PFSK-1 (cell line): ENCODE data around the gene NUP58.

Source experiments
- POLR2AphosphoS5 ChIP-seq: IDR thresholded peaks from 2 replicates; pipeline ENCODE4 v1.6.1; 2012; ENCODE audit warnings: low read depth, mild to moderate bottlenecking, control low read depth, low read length, moderate library complexity
- TAF1 ChIP-seq: IDR thresholded peaks from 2 replicates; pipeline ENCODE4 v1.6.1; 2012; ENCODE audit warnings: low read length, control low read depth, borderline replicate concordance; ENCODE audit not compliant: insufficient read depth
- TF ChIP-seq, protein P1 (sequence below), 2 experiments: IDR thresholded peaks; 2 replicates each; pipeline versions ENCODE4 v1.6.1 to v1.8.0; 2011 to 2012; ENCODE audit warnings: low read depth in 2 of 2, low read length in 2 of 2, control low read depth in 1 of 2, inconsistent platforms in 1 of 2, mild to moderate bottlenecking in 1 of 2, moderate library complexity in 1 of 2; ENCODE audit not compliant: insufficient read depth in 1 of 2

DNA sequence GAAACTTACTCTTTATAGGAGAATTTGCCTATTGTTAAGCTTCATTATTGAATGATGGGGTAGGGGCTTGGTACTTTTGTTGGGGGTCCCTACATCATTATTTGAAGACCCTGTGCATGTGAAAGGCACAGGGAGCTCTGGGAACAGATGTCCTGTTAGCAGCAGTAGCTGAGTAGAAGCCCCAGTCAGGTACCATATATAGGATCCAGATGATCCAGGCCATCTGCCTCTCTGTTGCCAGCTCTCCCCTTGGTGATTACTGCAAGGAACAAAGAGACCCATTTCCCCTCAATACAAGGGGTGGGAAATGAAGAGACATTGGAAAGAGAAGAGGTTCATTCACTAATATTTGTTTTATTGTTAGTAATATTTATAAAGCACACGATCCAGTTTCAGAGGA is 9.7 kb upstream of the NUP58 start:
- TF ChIP-seq POLR2AphosphoS5 = no peak
- no peak for TF ChIP-seq TAF1
- TF ChIP-seq, protein P1, sequence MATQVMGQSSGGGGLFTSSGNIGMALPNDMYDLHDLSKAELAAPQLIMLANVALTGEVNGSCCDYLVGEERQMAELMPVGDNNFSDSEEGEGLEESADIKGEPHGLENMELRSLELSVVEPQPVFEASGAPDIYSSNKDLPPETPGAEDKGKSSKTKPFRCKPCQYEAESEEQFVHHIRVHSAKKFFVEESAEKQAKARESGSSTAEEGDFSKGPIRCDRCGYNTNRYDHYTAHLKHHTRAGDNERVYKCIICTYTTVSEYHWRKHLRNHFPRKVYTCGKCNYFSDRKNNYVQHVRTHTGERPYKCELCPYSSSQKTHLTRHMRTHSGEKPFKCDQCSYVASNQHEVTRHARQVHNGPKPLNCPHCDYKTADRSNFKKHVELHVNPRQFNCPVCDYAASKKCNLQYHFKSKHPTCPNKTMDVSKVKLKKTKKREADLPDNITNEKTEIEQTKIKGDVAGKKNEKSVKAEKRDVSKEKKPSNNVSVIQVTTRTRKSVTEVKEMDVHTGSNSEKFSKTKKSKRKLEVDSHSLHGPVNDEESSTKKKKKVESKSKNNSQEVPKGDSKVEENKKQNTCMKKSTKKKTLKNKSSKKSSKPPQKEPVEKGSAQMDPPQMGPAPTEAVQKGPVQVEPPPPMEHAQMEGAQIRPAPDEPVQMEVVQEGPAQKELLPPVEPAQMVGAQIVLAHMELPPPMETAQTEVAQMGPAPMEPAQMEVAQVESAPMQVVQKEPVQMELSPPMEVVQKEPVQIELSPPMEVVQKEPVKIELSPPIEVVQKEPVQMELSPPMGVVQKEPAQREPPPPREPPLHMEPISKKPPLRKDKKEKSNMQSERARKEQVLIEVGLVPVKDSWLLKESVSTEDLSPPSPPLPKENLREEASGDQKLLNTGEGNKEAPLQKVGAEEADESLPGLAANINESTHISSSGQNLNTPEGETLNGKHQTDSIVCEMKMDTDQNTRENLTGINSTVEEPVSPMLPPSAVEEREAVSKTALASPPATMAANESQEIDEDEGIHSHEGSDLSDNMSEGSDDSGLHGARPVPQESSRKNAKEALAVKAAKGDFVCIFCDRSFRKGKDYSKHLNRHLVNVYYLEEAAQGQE (IDR thresholded peaks at IDR 0.05; ENCODE audit: insufficient read depth in 1 of 2, low read depth in 2 of 2, low read length in 2 of 2) = no peak
